ENCODE measurements around the gene LGR6. TPM values are rescaled to one million over a fixed set of nuclear protein-coding genes. Genes with fewer than 3 reads are reported as not detected.

LGR6 gene
- total and polyA plus RNA-seq, 2 of the 4 experiments (the other 2 are of a cell fraction) = not detected

- TF ChIP-seq CHD1 (IDR thresholded peaks at IDR 0.05; ENCODE audit: low read depth, low read length) = no peak
These were observed 118.5 kb downstream of the LGR6 start (continued) for GRCh38 chr1:202311875-202312635.

- Histone ChIP-seq H2AK9ac (replicated peaks; ENCODE audit: low read depth, low read length, poor library complexity) (peak overlapping the region; percentile 10), H2AK5ac (ENCODE audit: low read depth, low read length) (no peak overlapping the region), H3K9me1 (ENCODE audit: insufficient read depth, low read length) (no peaks in the 10 kb centered on the region), H2BK20ac (ENCODE audit: low read depth, low read length) (no peak overlapping the region), H2BK5ac (ENCODE audit: low read depth, low read length, poor library complexity, severe bottlenecking) (no peak overlapping the region), H3K23ac (ENCODE audit: low read depth, low read length) (no peak overlapping the region), H3K4me3 (ENCODE audit: insufficient read depth, low read depth, low read length) (no peak overlapping the region), H3K4ac (ENCODE audit: low read depth, low read length) (no peak overlapping the region), H3K18ac (ENCODE audit: low read depth, low read length) (no peak overlapping the region), H3K79me1 (ENCODE audit: low read depth in 1 of 2, low read length in 2 of 2) (no peaks in the 10 kb centered on the region), H3K27ac (ENCODE audit: insufficient read depth, low read length) (no peak overlapping the region), H4K5ac (ENCODE audit: low read depth, low read length) (no peak overlapping the region), H3K9ac (ENCODE audit: low read depth, low read length) (no peak overlapping the region), H4K91ac (ENCODE audit: insufficient read depth, low read depth, low read length) (no peak overlapping the region), H2BK15ac (ENCODE audit: low read depth, low read length) (no peak overlapping the region), H4K20me1 (ENCODE audit: insufficient read depth, low read length) (peaks cover 4% of the 10 kb centered on the region; the same call in 1 of the 2 replicates), H4K8ac (ENCODE audit: low read depth in 2 of 2, low read length in 2 of 2) (no peak overlapping the region), H3K27me3 (ENCODE audit: control insufficient read depth, insufficient read depth, low read length) (peaks cover 52% of the 10 kb centered on the region), H2AFZ (replicated peaks; ENCODE audit: low read length, poor library complexity) (peak overlapping the region; percentile 67), H2BK120ac (ENCODE audit: low read depth, low read length) (no peak overlapping the region), H3K4me1 (ENCODE audit: control insufficient read depth, insufficient read depth, low read length) (no peaks in the 10 kb centered on the region), H3K14ac (replicated peaks; ENCODE audit: low read depth, low read length) (no peak overlapping the region), H3K36me3 (ENCODE audit: control insufficient read depth, insufficient read depth, low read length) (no peaks in the 10 kb centered on the region), H3K9me3 (ENCODE audit: control insufficient read depth, insufficient read depth, low read length) (no peaks in the 10 kb centered on the region), H3K4me2 (ENCODE audit: low read depth, low read length) (no peak overlapping the region), H3K56ac (ENCODE audit: extremely low read depth, insufficient read depth, low read length) (no peak overlapping the region)
- WGBS, 2 experiments (ENCODE audit: extremely low coverage in 2 of 2, insufficient read length in 1 of 2) = 0% methylated on average over 1 of the region's 9 CpGs; no CpG with 5 or more reads in 1 of the 2 experiments
- intact Hi-C loops (cut with micrococcal nuclease) (loop anchor here (1.0 kb wide), 3 partner anchors 41 to 126 kb away; partner anchors contain the start of gene LGR6), dilution Hi-C loops (cut with HindIII; ENCODE audit: low sequenced_read_pairs, unreplicated experiment) (no loop called here), in situ Hi-C loops (cut with MboI; ENCODE audit: low sequenced_read_pairs) (no loop called here)
- DNase-seq (peak; percentile 66), ATAC-seq (ENCODE audit: low read depth) (peak; percentile 98)
- BruUV-seq (replicated peaks) = no TSS peak
- POLR2A ChIA-PET (ENCODE audit: unreplicated experiment) = no interaction called here
- CTCF ChIA-PET = interaction anchor here (0.6 to 3.0 kb wide), 6 partner anchors 8 to 547 kb away, joined by 4 to 18 read pairs (median 5); partner anchors contain the start of gene LGR6
- TF ChIP-seq MAZ (IDR thresholded peaks at IDR 0.05; ENCODE audit: borderline replicate concordance, low read depth, low read length) = no peak
- no peak for TF ChIP-seq FOS (IDR thresholded peaks at IDR 0.05; ENCODE audit: low read depth, low read length)
- peak; percentile 99 for TF ChIP-seq SMC3 (IDR thresholded peaks at IDR 0.05; ENCODE audit: low read depth, low read length)
- TF ChIP-seq BHLHE40 (IDR thresholded peaks at IDR 0.05; ENCODE audit: low read depth, low read length) = no peak
- no peak for TF ChIP-seq CHD1 (IDR thresholded peaks at IDR 0.05; ENCODE audit: low read depth, low read length)
- TF ChIP-seq, protein P1, sequence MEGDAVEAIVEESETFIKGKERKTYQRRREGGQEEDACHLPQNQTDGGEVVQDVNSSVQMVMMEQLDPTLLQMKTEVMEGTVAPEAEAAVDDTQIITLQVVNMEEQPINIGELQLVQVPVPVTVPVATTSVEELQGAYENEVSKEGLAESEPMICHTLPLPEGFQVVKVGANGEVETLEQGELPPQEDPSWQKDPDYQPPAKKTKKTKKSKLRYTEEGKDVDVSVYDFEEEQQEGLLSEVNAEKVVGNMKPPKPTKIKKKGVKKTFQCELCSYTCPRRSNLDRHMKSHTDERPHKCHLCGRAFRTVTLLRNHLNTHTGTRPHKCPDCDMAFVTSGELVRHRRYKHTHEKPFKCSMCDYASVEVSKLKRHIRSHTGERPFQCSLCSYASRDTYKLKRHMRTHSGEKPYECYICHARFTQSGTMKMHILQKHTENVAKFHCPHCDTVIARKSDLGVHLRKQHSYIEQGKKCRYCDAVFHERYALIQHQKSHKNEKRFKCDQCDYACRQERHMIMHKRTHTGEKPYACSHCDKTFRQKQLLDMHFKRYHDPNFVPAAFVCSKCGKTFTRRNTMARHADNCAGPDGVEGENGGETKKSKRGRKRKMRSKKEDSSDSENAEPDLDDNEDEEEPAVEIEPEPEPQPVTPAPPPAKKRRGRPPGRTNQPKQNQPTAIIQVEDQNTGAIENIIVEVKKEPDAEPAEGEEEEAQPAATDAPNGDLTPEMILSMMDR (conservative IDR thresholded peaks at IDR 0.05; ENCODE audit: low read depth, low read length) = peak; percentile 97
- TF ChIP-seq RAD21 (IDR thresholded peaks at IDR 0.05; ENCODE audit: low read length) = peak; percentile 98
- TF ChIP-seq MXI1 (IDR thresholded peaks at IDR 0.05; ENCODE audit: borderline replicate concordance, low read depth, low read length) = no peak
These were observed 122.1 kb downstream of the LGR6 start for GRCh38 chr1:202315576-202316168.
